GM12878 (cell line): Measurements from ENCODE around the gene PPP1R3G. TPM values are rescaled to one million over a fixed set of nuclear protein-coding genes. Genes with fewer than 3 reads are reported as not detected.

ENCODE experiments used
- ATAC-seq: fragments of 200-7000 bp; cut with Tn5 transposase; 3 replicates; pipeline ENCODE4 v1.9.1; 2020; ENCODE audit warnings: mild to moderate bottlenecking, moderate library complexity
- BruUV-seq: library from RNA; stranded (reverse); fragments of 400-500 nt; replicated peaks from 2 replicates; lab custom pipeline; 2021; lab: Mats Ljungman, UMichigan
- CTCF ChIA-PET: fragments of 300-600 bp; sonication (Branson Sonifier 250); formaldehyde crosslinking; extraction: SDS; loops from one replicate; lab custom pipeline; 2021; ENCODE audit warnings: inconsistent platforms; lab: Yijun Ruan, JAX
- POLR2A ChIA-PET: fragments of 350-600 bp; formaldehyde crosslinking; extraction: SDS; loops from one replicate; lab custom pipeline; 2021; ENCODE audit warnings: inconsistent platforms; lab: Charles Lee
- RAD21 ChIA-PET: fragments of 300-600 bp; sonication (Branson Sonifier 250); formaldehyde crosslinking; loops from one replicate; lab custom pipeline; 2023; ENCODE audit warnings: antibody characterized with exemption; ENCODE audit not compliant: unreplicated experiment; lab: Charles Lee
- SMC1A ChIA-PET: fragments of 300-600 bp; sonication (Branson Sonifier 250); formaldehyde crosslinking; loops from one replicate; lab custom pipeline; 2023; ENCODE audit not compliant: unreplicated experiment, uncharacterized antibody; lab: Charles Lee
- DNase-seq: peaks from one replicate; pipeline ENCODE4 v3.0.0-alpha.2; 2011; ENCODE audit warnings: low read depth, low spot score
- FAIRE-seq: peaks from 3 replicates; lab custom pipeline; 2011; peaks lifted over from hg19 to GRCh38; lab: Jason Lieb, UNC
- H2AFZ ChIP-seq: 2 replicates; pipeline ENCODE4 v1.6.0; 2011; ENCODE audit warnings: low read depth, low read length, control low read depth; ENCODE audit not compliant: control insufficient read depth
- H3K27ac ChIP-seq: 2 replicates; pipeline ENCODE4 v1.5.1; 2011; ENCODE audit warnings: control low read depth; ENCODE audit not compliant: control insufficient read depth, insufficient read depth
- H3K27me3 ChIP-seq, 2 experiments: replicated peaks in 1 of 2; 2 replicates each; pipeline versions ENCODE4 v1.6.0 to v1.6.1; 2011; ENCODE audit warnings: low read length in 1 of 2; ENCODE audit not compliant: control insufficient read depth in 2 of 2, insufficient read depth in 2 of 2
- H3K36me3 ChIP-seq, 2 experiments: 2 replicates each; pipeline ENCODE4 v1.5.1; 2011; ENCODE audit warnings: low read length in 1 of 2; ENCODE audit not compliant: control insufficient read depth in 2 of 2, insufficient read depth in 2 of 2
- H3K4me1 ChIP-seq: 2 replicates; pipeline ENCODE4 v1.6.1; 2011; ENCODE audit warnings: mild to moderate bottlenecking, low read length, moderate library complexity, mixed read lengths; ENCODE audit not compliant: control insufficient read depth, insufficient read depth
- H3K4me2 ChIP-seq: 2 replicates; pipeline ENCODE4 v1.6.0; 2011; ENCODE audit warnings: control low read depth; ENCODE audit not compliant: control insufficient read depth, insufficient read depth
- H3K4me3 ChIP-seq: fragments of 200-600 bp; sonication (generic); 2 replicates; pipeline ENCODE4 v1.5.1; 2016
- H3K79me2 ChIP-seq: 2 replicates; pipeline ENCODE4 v1.6.0; 2011; ENCODE audit warnings: low read length; ENCODE audit not compliant: control insufficient read depth, insufficient read depth
- H3K9ac ChIP-seq: 2 replicates; pipeline ENCODE4 v1.8.0; 2011; ENCODE audit warnings: low read length, control low read depth, mixed read lengths; ENCODE audit not compliant: control insufficient read depth, insufficient read depth
- H3K9me3 ChIP-seq: replicated peaks from 3 replicates; pipeline ENCODE4 v1.5.1; 2011; ENCODE audit warnings: mild to moderate bottlenecking, low read length; ENCODE audit not compliant: control insufficient read depth, insufficient read depth
- H4K20me1 ChIP-seq: 2 replicates; pipeline ENCODE4 v1.6.0; 2011; ENCODE audit not compliant: control insufficient read depth, insufficient read depth
- CBFB ChIP-seq: IDR thresholded peaks from 2 replicates; pipeline ENCODE4 v1.6.1; 2016; ENCODE audit warnings: antibody characterized with exemption, low read depth
- ETV6 ChIP-seq, 2 experiments: fragments of 450-650 bp in 1 of 2; IDR thresholded peaks in 1 of 2; conservative IDR thresholded peaks in 1 of 2; 2 replicates each; pipeline ENCODE4 v1.6.1; 2014; ENCODE audit warnings: antibody characterized with exemption in 1 of 2, borderline replicate concordance in 1 of 2, low read depth in 1 of 2, mild to moderate bottlenecking in 1 of 2, moderate library complexity in 1 of 2
- JUND ChIP-seq: IDR thresholded peaks from 2 replicates; pipeline ENCODE4 v1.6.1; 2012; ENCODE audit warnings: low read depth, mild to moderate bottlenecking, low read length, improper control_type of control experiment, moderate library complexity
- MYC ChIP-seq: IDR thresholded peaks from 2 replicates; pipeline ENCODE4 v1.6.1; 2011; ENCODE audit warnings: mild to moderate bottlenecking, low read length, moderate library complexity, inconsistent platforms; ENCODE audit not compliant: insufficient read depth, insufficient replicate concordance, insufficient read length, severe bottlenecking
- NFXL1 ChIP-seq: fragments of 450-650 bp; IDR thresholded peaks from 2 replicates; pipeline ENCODE4 v1.6.1; 2017; ENCODE audit warnings: antibody characterized with exemption, mild to moderate bottlenecking, borderline replicate concordance
- NKRF ChIP-seq: fragments of 450-650 bp; conservative IDR thresholded peaks from 2 replicates; pipeline ENCODE4 v1.6.1; 2017; ENCODE audit warnings: mild to moderate bottlenecking, moderate library complexity
- RBBP5 ChIP-seq: fragments of 200-600 bp; sonication (generic); conservative IDR thresholded peaks from 2 replicates; pipeline ENCODE4 v1.6.1; 2016
- REST ChIP-seq: IDR thresholded peaks from 2 replicates; pipeline ENCODE4 v1.6.1; 2012; ENCODE audit warnings: mild to moderate bottlenecking, low read depth, low read length
- TCF3 ChIP-seq: IDR thresholded peaks from 2 replicates; pipeline ENCODE4 v1.6.1; 2012; ENCODE audit warnings: low read depth, mild to moderate bottlenecking, low read length, borderline replicate concordance; ENCODE audit not compliant: insufficient read depth
- WGBS: methylation state at CpG from one replicate; pipeline ENCODE4 v1.1.6; 2016; ENCODE audit warnings: low lambda C conversion rate; ENCODE audit not compliant: insufficient replicate concordance, insufficient coverage; ENCODE audit errors: missing lambda C conversion rate; 5-methylcytosine and 5-hydroxymethylcytosine counted together
- in situ Hi-C: fragments of 300-500 bp; cut with MboI; formaldehyde crosslinking; loops from 9 replicates; pipeline ENCODE4 v1.14.3; 2018; ENCODE audit warnings: mixed read lengths
- intact Hi-C: fragments of 100-400 bp; cut with micrococcal nuclease; formaldehyde crosslinking; loops from one replicate; pipeline ENCODE4 v1.14.2; 2022; ENCODE audit not compliant: unreplicated experiment
- polyA plus RNA-seq, 11 experiments: library from polyadenylated mRNA; depleted of rRNA in 4 of 11; unstranded in 6 of 11; stranded (reverse) in 5 of 11; fragments of >200 nt; fragmentation: Nextera tagmentation in 4 of 11; fragmentation: Illumina TruSeq in 1 of 11; extraction: Ambion mirVana in 4 of 11; extraction: Trizol in 1 of 11; gene quantifications; 1 replicate in 1 of 11; 2 replicates in 10 of 11; pipeline versions ENCODE4 v1.2.1 to v1.2.3, GENCODE V29; 2011 to 2016; ENCODE audit warnings: inconsistent platforms in 2 of 11, missing spikeins in 2 of 11, low read depth in 1 of 11
- total RNA-seq, 4 experiments: library from RNA; depleted of rRNA in 3 of 4; stranded (reverse); fragments of >200 nt in 3 of 4; fragmentation: Illumina TruSeq in 1 of 4; extraction: Trizol in 1 of 4; gene quantifications; 2 replicates each; pipeline versions ENCODE4 v1.2.1 to v1.2.3, GENCODE V29; 2013 to 2021

The PPP1R3G gene
- total and polyA plus RNA-seq, 10 of the 15 experiments (the other 5 are each of a cell fraction or from before 2014, with no cell fraction given) = 0.01 to 0.10 (median 0.04) TPM; not detected in 4

GRCh38 chr6:5096482-5096881, 11.3 kb downstream of the PPP1R3G start:
- no peak for ATAC-seq
- intact Hi-C loops (no loop called here), in situ Hi-C loops (no loop called here)
- TF ChIP-seq CBFB = no peak
- TF ChIP-seq MYC = no peak
- TF ChIP-seq JUND = no peak
- TF ChIP-seq NFXL1 = no peak
- TF ChIP-seq TCF3 = no peak
- TF ChIP-seq RBBP5 = no peak
- no peak for TF ChIP-seq ETV6 (conservative IDR thresholded peaks at IDR 0.05 in 1 of 2, IDR thresholded peaks at IDR 0.05 in 1 of 2; ENCODE audit: borderline replicate concordance in 1 of 2, low read depth in 1 of 2)
- TF ChIP-seq NKRF = no peak
- no peak for TF ChIP-seq REST
- no peaks in the 10 kb centered on the region for H3K9me3 ChIP-seq
- no peak for DNase-seq
- H3K4me1 ChIP-seq = peaks cover 23% of the 10 kb centered on the region
- 6% methylated on average over 2 of the region's 2 CpGs for WGBS
- FAIRE-seq = no peak
- no peak overlapping the region for H3K4me2 ChIP-seq
- RAD21 ChIA-PET = no interaction called here
- no peaks in the 10 kb centered on the region for H4K20me1 ChIP-seq
- POLR2A ChIA-PET = no interaction called here
- no peak overlapping the region for H3K9ac ChIP-seq
- no TSS peak for BruUV-seq
- CTCF ChIA-PET = no interaction called here
- H3K79me2 ChIP-seq = no peaks in the 10 kb centered on the region
- SMC1A ChIA-PET = no interaction called here
- no peak overlapping the region for H2AFZ ChIP-seq
- no peaks in the 10 kb centered on the region for H3K27me3 ChIP-seq
- no peaks in the 10 kb centered on the region for H3K36me3 ChIP-seq
- H3K4me3 ChIP-seq = no peak overlapping the region
- H3K27ac ChIP-seq = no peak overlapping the region
